Measurements from ENCODE around the gene CNTNAP3B.
"Not testable (repeated sequence)": the region's sequence is repeated elsewhere in the genome, so short reads cannot be mapped to it uniquely, and the experiment has no call there.

Gene CNTNAP3B

GRCh38 chr9:41977965-41978600 is 151.1 kb downstream of the CNTNAP3B start:
- H3K4me3 ChIP-seq (ENCODE audit: low read depth, low read length) = not testable (repeated sequence)

GRCh38 chr9:41974906-41975305 is 154.3 kb downstream of the CNTNAP3B start:
- not testable (repeated sequence) for H3K4me3 ChIP-seq (ENCODE audit: low read depth, low read length)

GRCh38 chr9:41953007-41953406 is 176.2 kb downstream of the CNTNAP3B start:
- not testable (repeated sequence) for H3K4me3 ChIP-seq (ENCODE audit: low read depth, low read length)

- not testable (repeated sequence) for H3K4me3 ChIP-seq (ENCODE audit: low read depth, low read length)
Observed at GRCh38 chr9:41941738-41942137, 187.5 kb downstream of the CNTNAP3B start.

- H3K4me3 ChIP-seq (ENCODE audit: low read depth, low read length) = not testable (repeated sequence)
Observed at GRCh38 chr9:41938143-41938542, 191.1 kb downstream of the CNTNAP3B start.

GRCh38 chr9:41935727-41936126 is 193.5 kb downstream of the CNTNAP3B start:
- H3K4me3 ChIP-seq (ENCODE audit: low read depth, low read length) = not testable (repeated sequence)

- not testable (repeated sequence) for H3K4me3 ChIP-seq (ENCODE audit: low read depth, low read length)
Observed at GRCh38 chr9:41929172-41929571, 200.1 kb downstream of the CNTNAP3B start.

- H3K4me3 ChIP-seq (ENCODE audit: low read depth, low read length) = not testable (repeated sequence)
Observed at GRCh38 chr9:41917374-41917773, 211.9 kb downstream of the CNTNAP3B start.

GRCh38 chr9:41905488-41905887 is 223.7 kb downstream of the CNTNAP3B start:
- not testable (repeated sequence) for H3K4me3 ChIP-seq (ENCODE audit: low read depth, low read length)

- not testable (repeated sequence) for H3K4me3 ChIP-seq (ENCODE audit: low read depth, low read length)
Observed at GRCh38 chr9:41902762-41903161, 226.5 kb downstream of the CNTNAP3B start.

- H3K4me3 ChIP-seq (ENCODE audit: low read depth, low read length) = not testable (repeated sequence)
Observed at GRCh38 chr9:41898720-41899343, 230.4 kb downstream of the CNTNAP3B start.

- H3K4me3 ChIP-seq (ENCODE audit: low read depth, low read length) = not testable (repeated sequence)
Observed at GRCh38 chr9:41874557-41874956, 254.7 kb downstream of the CNTNAP3B start.

GRCh38 chr9:41855422-41855821 is 273.8 kb downstream of the CNTNAP3B start:
- H3K4me3 ChIP-seq (ENCODE audit: low read depth, low read length) = not testable (repeated sequence)

GRCh38 chr9:41851848-41852740 is 277.1 kb downstream of the CNTNAP3B start:
- not testable (repeated sequence) for H3K4me3 ChIP-seq (ENCODE audit: low read depth, low read length)

- not testable (repeated sequence) for H3K4me3 ChIP-seq (ENCODE audit: low read depth, low read length)
Observed at GRCh38 chr9:41847829-41848228, 281.4 kb downstream of the CNTNAP3B start.
